NCI-H345 treated with DMSO at 0.1 percent for 48 hours (cell line): ENCODE data around the gene DEFB113.
"Not testable (repeated sequence)": the region's sequence is repeated elsewhere in the genome, so short reads cannot be mapped to it uniquely, and the experiment has no call there.

Experiments
- DNase-seq: peaks from one replicate; lab custom pipeline; 2025; ENCODE audit not compliant: unreplicated experiment; lab: John Stamatoyannopoulos, UW

Gene DEFB113, protein sequence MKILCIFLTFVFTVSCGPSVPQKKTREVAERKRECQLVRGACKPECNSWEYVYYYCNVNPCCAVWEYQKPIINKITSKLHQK

DNA sequence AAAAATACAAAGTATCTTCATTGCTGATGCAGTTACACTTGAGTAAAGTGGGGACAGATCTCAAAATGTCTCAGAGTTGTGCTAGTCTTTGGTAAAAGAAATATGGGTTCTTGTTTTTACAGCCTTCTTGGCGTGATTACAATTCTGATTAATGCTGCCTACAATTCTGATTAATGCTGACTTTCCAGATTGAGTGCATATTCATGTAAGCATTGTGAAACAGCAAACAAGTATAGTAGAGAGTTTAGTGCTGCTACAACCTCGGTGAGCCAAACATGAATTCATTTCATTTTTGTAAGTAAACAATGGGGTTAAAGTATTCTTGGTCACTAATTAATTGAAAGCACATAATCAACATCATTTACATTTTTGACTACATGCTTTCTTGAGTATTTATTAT lies at the start of gene DEFB113:
DEFB113 (minus strand) TSS at position 21 of the 400 bp plus-strand sequence; CDS start at position 21, 0 bp downstream.
- no peak for DNase-seq

DNA sequence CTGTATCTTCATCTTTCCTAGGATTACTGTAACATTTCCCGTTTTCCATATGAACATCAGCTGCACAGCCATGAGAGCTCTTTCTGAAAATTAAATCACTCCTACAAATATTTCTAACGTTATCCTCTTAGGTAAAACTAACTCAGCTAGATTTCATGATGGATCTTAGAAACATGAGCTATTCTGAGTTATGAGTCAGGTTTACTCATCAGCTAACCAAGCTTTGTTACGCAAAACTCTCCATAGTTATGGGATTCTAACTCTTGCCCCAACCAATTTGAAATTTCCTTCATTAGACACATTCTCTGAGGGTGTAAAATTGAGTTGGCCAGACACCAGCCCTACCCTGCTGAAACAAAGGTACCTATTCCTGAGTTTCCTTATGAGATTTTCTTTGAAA lies 38.4 kb upstream of the DEFB113 start:
- no peak for DNase-seq

DNA sequence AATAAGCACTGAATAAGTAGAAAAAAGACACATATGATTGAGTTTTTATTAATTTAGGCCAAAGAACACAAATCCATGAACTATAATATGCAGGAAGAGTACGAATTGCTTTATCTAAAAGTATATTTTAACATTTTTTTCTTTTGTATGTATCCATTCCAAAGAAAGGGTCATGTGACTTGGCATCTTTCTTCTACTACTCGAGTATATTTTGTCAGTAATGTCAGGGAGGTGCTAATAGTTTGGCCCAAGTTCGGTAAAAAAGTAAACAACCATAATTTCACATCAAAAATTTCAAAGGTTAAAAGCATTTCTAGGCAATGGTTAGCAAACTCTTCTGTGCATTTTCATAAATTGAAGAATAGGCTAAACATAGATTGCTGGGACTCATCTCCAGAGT lies 33.7 kb upstream of the DEFB113 start:
- no peak for DNase-seq

- DNase-seq: no peak
Observed at GRCh38 chr6:49995278-49995677, 25.9 kb upstream of the DEFB113 start.

DNA sequence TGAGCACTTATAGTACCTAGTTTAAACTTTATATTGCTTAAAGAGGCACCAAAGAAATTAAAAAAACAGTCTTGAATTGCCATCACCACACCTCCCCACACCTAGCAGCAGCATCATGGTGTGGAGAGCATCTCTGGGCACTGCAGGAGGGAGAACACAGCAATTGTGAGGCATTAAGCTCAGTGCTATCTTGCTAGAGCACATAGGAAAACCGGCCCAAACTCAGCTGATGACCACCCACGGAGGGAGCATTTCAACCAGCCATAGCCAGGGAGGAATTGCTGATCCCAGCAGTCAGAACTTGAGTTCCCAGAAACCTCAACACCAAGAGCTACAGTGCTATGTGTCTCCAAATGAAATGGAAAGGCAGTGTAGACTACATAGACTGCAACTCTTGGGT lies 19.5 kb upstream of the DEFB113 start:
- no peak for DNase-seq

DNA sequence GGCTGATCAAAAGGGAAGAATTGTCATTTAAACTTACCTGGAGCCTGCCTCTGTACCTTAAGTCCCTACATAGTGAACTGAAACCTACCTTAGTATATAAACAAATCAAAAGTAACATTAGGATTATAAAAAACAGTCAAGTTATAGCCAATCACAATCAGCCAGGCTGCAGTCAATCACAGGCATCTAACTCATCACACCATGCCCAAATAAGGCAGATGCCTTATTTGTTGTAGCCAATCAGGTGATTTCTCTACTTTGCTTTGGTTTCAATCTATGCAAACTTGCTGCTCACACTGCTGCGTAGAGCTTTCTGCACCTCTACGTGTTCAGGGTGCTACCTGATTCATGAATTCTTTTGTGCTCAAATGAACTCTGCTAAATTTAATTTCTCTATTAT lies 18.3 kb upstream of the DEFB113 start:
- DNase-seq: no peak

DNA sequence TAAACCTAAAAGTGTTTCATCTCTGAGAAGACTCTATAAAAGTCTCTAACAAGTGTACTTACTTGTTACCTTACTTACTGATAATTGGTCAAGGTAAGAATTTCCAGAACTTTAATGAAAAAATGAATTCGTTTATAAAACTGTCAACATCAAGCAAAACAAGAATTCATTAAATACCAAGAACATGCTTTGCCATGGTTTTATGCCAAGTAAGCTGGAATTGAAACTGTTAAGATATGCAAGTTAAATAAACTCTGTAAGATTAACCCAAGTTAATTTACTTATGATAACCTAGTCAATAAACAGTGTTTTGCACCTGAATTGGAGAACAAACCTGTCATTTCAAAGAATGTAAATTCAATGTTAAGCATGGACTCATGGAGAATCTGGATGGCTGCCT lies 17.1 kb upstream of the DEFB113 start:
- DNase-seq: no peak

DNA sequence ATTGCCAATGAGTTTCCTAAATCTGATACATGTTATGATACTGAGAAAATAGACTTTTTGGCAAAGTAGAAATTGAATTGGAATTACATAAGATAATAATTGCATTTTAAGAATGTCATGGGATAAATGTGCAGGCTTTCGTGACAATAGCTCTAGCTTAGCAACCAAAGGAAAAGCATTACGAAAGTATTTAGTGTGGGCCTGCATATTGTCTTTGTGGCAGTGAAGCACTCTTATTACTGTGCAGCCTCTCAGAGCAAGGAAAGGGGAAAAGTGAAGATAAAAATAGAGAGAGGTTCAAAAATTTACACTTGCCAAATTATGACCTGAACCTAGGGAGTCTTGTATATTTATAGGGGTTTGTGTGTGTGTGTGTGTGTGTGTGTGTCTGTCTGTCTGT lies 12.6 kb upstream of the DEFB113 start:
- DNase-seq: no peak

DNA sequence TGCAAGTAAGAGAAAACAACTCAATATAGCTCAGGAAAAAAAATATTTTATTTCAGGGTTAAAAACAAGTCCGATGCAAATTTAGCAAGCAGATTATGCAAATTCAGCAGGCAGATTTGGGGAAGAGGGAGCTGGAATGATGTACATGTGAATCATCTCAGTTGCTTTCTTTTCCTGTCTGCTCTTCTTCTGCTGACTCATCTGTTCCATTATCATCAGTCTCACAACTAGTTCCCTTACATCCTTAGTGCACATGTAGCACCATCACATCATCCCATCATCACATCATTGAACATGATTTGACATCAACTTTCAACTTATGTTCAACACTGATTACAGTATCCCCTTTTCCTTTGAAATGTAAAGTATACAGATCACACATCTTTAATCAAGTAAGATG lies 11.5 kb upstream of the DEFB113 start:
- no peak for DNase-seq

DNA sequence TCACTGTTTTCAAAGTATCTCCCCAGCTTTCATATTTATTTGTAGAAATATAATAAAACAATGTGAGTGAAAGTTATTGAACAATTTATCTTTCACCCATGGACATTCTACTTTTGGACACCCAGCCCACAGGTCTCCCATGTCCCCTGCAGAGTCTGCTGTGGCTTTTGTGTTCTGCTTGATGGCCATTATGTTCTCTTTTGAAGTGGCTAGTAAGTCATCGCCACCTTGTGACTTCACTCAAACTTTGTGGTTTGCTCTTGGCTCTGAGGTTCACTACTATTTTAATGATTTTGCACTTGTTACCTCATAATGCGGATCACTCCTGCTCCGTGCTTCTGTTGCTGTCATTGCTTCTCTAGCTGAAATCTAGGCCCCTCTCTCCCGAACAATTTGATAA lies 10.2 kb upstream of the DEFB113 start:
- no peak for DNase-seq

GRCh38 chr6:49978332-49979226 lies 9.2 kb upstream of the DEFB113 start:
- DNase-seq: no peak

- no peak for DNase-seq
Observed at GRCh38 chr6:49966823-49967222, 2.6 kb downstream of the DEFB113 start.

- no peak for DNase-seq
Observed at GRCh38 chr6:49966334-49966733, 3.1 kb downstream of the DEFB113 start.

GRCh38 chr6:49964064-49964463 lies 5.4 kb downstream of the DEFB113 start, which contains the start of gene DEFB114:
Gene DEFB114, minus strand, starts transcription at chr6:49964164. Its CDS starts 59 bp downstream, at chr6:49964105.
- DNase-seq: no peak

DNA sequence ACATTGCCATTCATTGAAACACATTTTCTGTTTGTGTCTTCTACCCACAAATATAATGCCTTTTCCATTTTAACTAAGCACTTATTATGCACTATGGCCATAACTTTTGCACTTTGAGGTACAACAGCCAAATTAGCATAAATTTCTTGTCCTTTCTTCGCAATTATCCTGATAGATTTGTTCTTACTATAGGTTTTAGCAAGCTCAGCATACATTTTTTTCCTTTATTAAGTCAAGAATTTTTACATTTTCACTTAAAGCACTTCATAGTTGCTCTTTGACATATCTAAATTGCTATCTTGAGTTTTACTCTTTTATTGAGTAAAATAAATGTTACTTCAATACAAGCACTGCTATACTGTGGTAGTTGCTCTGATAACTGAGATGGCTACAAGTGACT lies 11.2 kb downstream of the DEFB113 start:
- DNase-seq: no peak

DNA sequence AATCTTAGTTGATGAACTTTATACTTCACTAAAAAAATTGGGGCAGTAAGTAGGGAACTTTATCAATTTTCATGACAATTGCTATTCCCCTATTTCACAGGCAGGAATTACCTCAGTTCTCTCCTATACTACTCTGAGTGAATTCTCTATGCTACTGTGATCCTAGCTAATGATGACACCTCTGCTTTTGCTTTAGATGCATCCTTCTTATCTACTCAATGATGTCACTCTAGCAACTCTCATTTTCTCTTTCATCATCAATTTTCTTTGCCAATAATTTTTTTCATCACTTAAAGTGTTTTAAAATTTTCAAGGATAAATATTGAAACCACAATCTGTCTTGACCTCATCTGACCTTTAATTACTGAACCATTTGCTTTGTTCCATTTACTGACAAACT lies 13.6 kb downstream of the DEFB113 start:
- no peak for DNase-seq

GRCh38 chr6:49951926-49952325 lies 17.5 kb downstream of the DEFB113 start:
- DNase-seq: no peak

- no peak for DNase-seq
Observed at GRCh38 chr6:49950415-49950751, 19.0 kb downstream of the DEFB113 start.

- no peak for DNase-seq
Observed at GRCh38 chr6:49949062-49949461, 20.4 kb downstream of the DEFB113 start.

DNA sequence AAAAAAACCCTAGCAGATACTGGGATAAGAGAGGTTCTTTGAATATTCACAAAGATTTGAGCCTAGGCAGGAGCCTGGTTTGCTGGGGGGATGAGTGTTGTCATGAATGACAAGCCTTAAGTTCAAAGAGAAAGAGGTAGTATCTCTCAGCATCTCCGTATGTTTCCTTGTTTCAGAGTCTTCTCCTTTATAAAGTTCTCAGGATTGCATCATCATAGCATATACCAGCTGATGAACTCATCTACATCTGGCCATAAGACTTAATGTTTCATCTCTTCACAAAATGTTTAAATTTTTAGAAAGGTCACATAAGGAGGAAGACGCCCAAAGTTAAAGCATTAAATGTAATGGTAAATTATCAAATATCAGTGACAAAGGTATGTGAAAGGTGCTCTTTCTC lies 22.6 kb downstream of the DEFB113 start:
- DNase-seq: no peak

DNA sequence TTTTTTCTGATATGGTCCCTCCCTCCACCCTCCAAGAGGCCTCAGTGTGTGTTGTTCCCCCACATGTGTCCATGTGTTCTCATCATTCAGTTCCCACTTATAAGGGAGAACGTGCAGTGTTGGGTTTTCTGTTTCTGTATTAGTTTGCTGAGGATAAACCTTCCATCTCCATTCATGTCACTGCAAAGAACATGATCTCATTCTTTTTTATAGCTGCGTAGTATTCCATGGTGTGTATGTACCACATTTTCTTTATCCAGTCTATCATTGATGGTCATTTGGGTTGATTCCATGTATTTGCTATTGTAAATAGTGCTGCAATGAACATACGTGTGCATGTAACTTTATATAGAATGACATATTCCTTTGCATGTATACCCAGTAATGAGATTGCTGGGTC lies 25.4 kb downstream of the DEFB113 start:
- DNase-seq: not testable (repeated sequence)

- no peak for DNase-seq
Observed at GRCh38 chr6:49939993-49940498, 29.4 kb downstream of the DEFB113 start.

DNA sequence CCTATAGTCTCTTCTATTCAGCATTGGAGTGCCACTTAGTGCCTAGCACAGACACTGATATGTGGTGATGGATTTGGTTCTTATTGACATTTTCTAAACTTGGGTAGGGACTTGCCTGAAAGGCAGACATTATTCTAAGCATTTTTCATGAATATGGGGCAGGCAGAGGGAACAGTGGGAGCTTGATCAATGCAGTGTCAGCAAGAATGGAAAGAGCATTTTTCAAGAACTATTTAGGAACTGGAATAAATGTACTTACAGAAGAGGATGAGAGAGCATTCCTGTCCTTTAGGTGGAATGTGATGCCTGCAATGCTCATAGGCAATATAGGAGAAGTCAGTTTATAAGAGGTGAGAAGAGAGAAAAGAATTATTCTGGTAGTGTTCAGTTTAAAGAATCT lies 31.6 kb downstream of the DEFB113 start:
- no peak for DNase-seq
